Natural killer cell (primary cell): ENCODE results near the gene ARF5. TPM values are rescaled to one million over a fixed set of nuclear protein-coding genes. Genes with fewer than 3 reads are reported as not detected.

Source experiments
- ATAC-seq, 3 donors: fragments of 150-1000 bp in 2 of 3; fragments of 200-7000 bp in 1 of 3; cut with Tn5 transposase; 1 replicate in 1 of 3; 2 replicates in 2 of 3; pipeline ENCODE4 v1.10.0; 2021; ENCODE audit warnings: mild to moderate bottlenecking in 2 of 3, moderate library complexity in 2 of 3
- DNase-seq, 2 donors: peaks; one replicate each; pipeline versions ENCODE4 v3.0.0 to v3.0.0-alpha.2; 2013 to 2021; ENCODE audit warnings: mixed read lengths in 1 of 2
- H3K27ac ChIP-seq: one replicate; pipeline ENCODE4 v1.5.1; 2013; ENCODE audit warnings: mild to moderate bottlenecking, low read length
- H3K27me3 ChIP-seq: one replicate; pipeline ENCODE4 v1.6.1; 2013; ENCODE audit warnings: low read length; ENCODE audit not compliant: control insufficient read depth, insufficient read depth
- H3K36me3 ChIP-seq: one replicate; pipeline ENCODE4 v1.6.1; 2013; ENCODE audit warnings: low read length; ENCODE audit not compliant: control insufficient read depth, insufficient read depth
- H3K4me1 ChIP-seq: one replicate; pipeline ENCODE4 v1.6.1; 2013; ENCODE audit warnings: low read length; ENCODE audit not compliant: control insufficient read depth, insufficient read depth
- H3K4me3 ChIP-seq: one replicate; pipeline ENCODE4 v1.5.1; 2013; ENCODE audit warnings: low read length
- H3K9me3 ChIP-seq: one replicate; pipeline ENCODE4 v1.6.1; 2013; ENCODE audit warnings: low read length; ENCODE audit not compliant: control insufficient read depth, insufficient read depth
- H3K27ac Mint-ChIP-seq, 2 donors: one replicate each; pipeline ENCODE4 v1.8.0; 2022; ENCODE audit warnings: mild to moderate bottlenecking in 2 of 2, mixed read lengths in 2 of 2, moderate library complexity in 1 of 2
- H3K27me3 Mint-ChIP-seq, 2 donors: one replicate each; pipeline ENCODE4 v1.8.0; 2022; ENCODE audit warnings: low read depth in 2 of 2, mixed read lengths in 2 of 2
- H3K36me3 Mint-ChIP-seq: one replicate; pipeline ENCODE4 v1.8.0; 2022; ENCODE audit warnings: mixed read lengths
- H3K4me1 Mint-ChIP-seq, 2 donors: one replicate each; pipeline ENCODE4 v1.8.0; 2022; ENCODE audit warnings: mixed read lengths in 2 of 2
- H3K4me3 Mint-ChIP-seq: one replicate; pipeline ENCODE4 v1.8.0; 2022; ENCODE audit warnings: mild to moderate bottlenecking, moderate library complexity, mixed read lengths
- H3K9me3 Mint-ChIP-seq, 2 donors: one replicate each; pipeline ENCODE4 v1.8.0; 2022; ENCODE audit warnings: mixed read lengths in 2 of 2
- CTCF ChIP-seq: fragments of 200-600 bp; IDR thresholded peaks from one replicate; pipeline ENCODE4 v1.8.0; 2022; ENCODE audit warnings: antibody characterized with exemption
- WGBS: methylation state at CpG from one replicate; pipeline ENCODE4 v1.1.7; 2013; ENCODE audit warnings: missing lambda C conversion rate; ENCODE audit not compliant: insufficient coverage; 5-methylcytosine and 5-hydroxymethylcytosine counted together
- intact Hi-C: fragments of 100-400 bp; cut with micrococcal nuclease; formaldehyde crosslinking; loops from one replicate; pipeline ENCODE4 v1.14.2; 2022
- total RNA-seq, 4 donors: library from RNA; stranded (reverse); fragments of 120-200 nt in 1 of 4; gene quantifications; one replicate each; pipeline versions ENCODE4 v1.2.3 to v1.2.4, GENCODE V29; 2013 to 2022

The ARF5 gene
- total RNA-seq, 3 donors from 2014 or later (not counting 1 experiment from before 2014, with no cell fraction given) = 102 to 121 (median 109) TPM

GRCh38 chr7:127589896-127590295, 1.7 kb downstream of the ARF5 start:
- 90% methylated on average over 3 of the region's 3 CpGs for WGBS
- H3K4me3 ChIP-seq = no peak overlapping the region
- intact Hi-C loops = loop anchor here (5.0 kb wide), 1 partner anchor 198 kb away; the partner anchor contains the start of gene ZNF800
- TF ChIP-seq CTCF = no peak
- no peaks in the 10 kb centered on the region for H3K27me3 ChIP-seq
- H3K4me1 ChIP-seq = peaks cover 24% of the 10 kb centered on the region
- H3K36me3 ChIP-seq = peaks cover 16% of the 10 kb centered on the region
- no peaks in the 10 kb centered on the region for H3K36me3 Mint-ChIP-seq
- peaks cover 32% of the 10 kb centered on the region in 2 donors for H3K4me1 Mint-ChIP-seq
- no peak for DNase-seq
- no peaks in the 10 kb centered on the region for H3K9me3 ChIP-seq
- ATAC-seq = no peak
- peak overlapping the region; percentile 74 to 95 for H3K27ac Mint-ChIP-seq
- H3K27ac ChIP-seq = no peak overlapping the region
- no peaks in the 10 kb centered on the region for H3K9me3 Mint-ChIP-seq
- no peaks in the 10 kb centered on the region for H3K27me3 Mint-ChIP-seq
- peak overlapping the region; percentile 96 for H3K4me3 Mint-ChIP-seq

GRCh38 chr7:127591189-127591588, 3.0 kb downstream of the ARF5 start:
- Histone ChIP-seq H3K9me3 (no peaks in the 10 kb centered on the region), H3K36me3 (peaks cover 16% of the 10 kb centered on the region), H3K4me1 (peaks cover 19% of the 10 kb centered on the region), H3K27me3 (no peaks in the 10 kb centered on the region), H3K27ac (no peak overlapping the region), H3K4me3 (no peak overlapping the region)
- Mint-ChIP-seq H3K9me3 (no peaks in the 10 kb centered on the region), H3K36me3 (no peaks in the 10 kb centered on the region), H3K27ac (no peak overlapping the region), H3K4me1 (peaks cover 22 to 23% of the 10 kb centered on the region in 2 donors), H3K4me3 (peak overlapping the region; percentile 31), H3K27me3 (no peaks in the 10 kb centered on the region)
- intact Hi-C loops = no loop called here
- no peak for DNase-seq
- over 99% methylated on average over 7 of the region's 7 CpGs for WGBS
- ATAC-seq = no peak
- no peak for TF ChIP-seq CTCF

GRCh38 chr7:127591591-127591990, 3.4 kb downstream of the ARF5 start:
- Mint-ChIP-seq H3K9me3 (no peaks in the 10 kb centered on the region), H3K36me3 (no peaks in the 10 kb centered on the region), H3K27me3 (no peaks in the 10 kb centered on the region), H3K4me1 (peaks cover 18 to 23% of the 10 kb centered on the region in 2 donors), H3K4me3 (peak overlapping the region; percentile 31), H3K27ac (no peak overlapping the region)
- ATAC-seq (no peak), DNase-seq (no peak)
- H3K4me3 ChIP-seq = no peak overlapping the region
- H3K9me3 ChIP-seq = no peaks in the 10 kb centered on the region
- TF ChIP-seq CTCF = no peak
- H3K36me3 ChIP-seq = peaks cover 16% of the 10 kb centered on the region
- intact Hi-C loops = no loop called here
- WGBS = 91% methylated on average over 5 of the region's 6 CpGs
- H3K27ac ChIP-seq = no peak overlapping the region
- peaks cover 19% of the 10 kb centered on the region for H3K4me1 ChIP-seq
- no peaks in the 10 kb centered on the region for H3K27me3 ChIP-seq

- Mint-ChIP-seq H3K27ac (no peak overlapping the region), H3K4me1 (peaks cover 15 to 23% of the 10 kb centered on the region in 2 donors)
Measured at GRCh38 chr7:127592550-127592949, 4.3 kb downstream of the ARF5 start.

More at GRCh38 chr7:127592550-127592949, 4.3 kb downstream of the ARF5 start:
- ATAC-seq (no peak), DNase-seq (no peak)
- Histone ChIP-seq H3K27me3 (no peaks in the 10 kb centered on the region), H3K4me3 (no peak overlapping the region), H3K36me3 (peaks cover 16% of the 10 kb centered on the region), H3K9me3 (no peaks in the 10 kb centered on the region), H3K27ac (no peak overlapping the region), H3K4me1 (peaks cover 17% of the 10 kb centered on the region)
- TF ChIP-seq CTCF = no peak
- intact Hi-C loops = no loop called here
- no peaks in the 10 kb centered on the region for H3K9me3 Mint-ChIP-seq
- H3K27me3 Mint-ChIP-seq = no peaks in the 10 kb centered on the region
- WGBS = 88% methylated on average over 4 of the region's 4 CpGs
- H3K36me3 Mint-ChIP-seq = no peaks in the 10 kb centered on the region
- no peak overlapping the region for H3K4me3 Mint-ChIP-seq
